Umbilical cord (tissue), 2 donors: ENCODE measurements around the gene DENND10. TPM values are rescaled to one million over a fixed set of nuclear protein-coding genes. Genes with fewer than 3 reads are reported as not detected.
"Not testable (repeated sequence)": the region's sequence is repeated elsewhere in the genome, so short reads cannot be mapped to it uniquely, and the experiment has no call there.

Experiments
- DNase-seq: peaks from one replicate; pipeline ENCODE4 v3.0.0-alpha.2; 2015; ENCODE audit warnings: low spot score
- total RNA-seq: library from RNA; depleted of rRNA; stranded (reverse); fragments of >200 nt; gene quantifications from one replicate; pipeline ENCODE4 v1.2.3, GENCODE V29; 2014; ENCODE audit warnings: low replicate concordance; ENCODE audit not compliant: insufficient read depth

The DENND10 gene
- total RNA-seq, 1 donor from 2014 or later = 59.2 TPM

DNA sequence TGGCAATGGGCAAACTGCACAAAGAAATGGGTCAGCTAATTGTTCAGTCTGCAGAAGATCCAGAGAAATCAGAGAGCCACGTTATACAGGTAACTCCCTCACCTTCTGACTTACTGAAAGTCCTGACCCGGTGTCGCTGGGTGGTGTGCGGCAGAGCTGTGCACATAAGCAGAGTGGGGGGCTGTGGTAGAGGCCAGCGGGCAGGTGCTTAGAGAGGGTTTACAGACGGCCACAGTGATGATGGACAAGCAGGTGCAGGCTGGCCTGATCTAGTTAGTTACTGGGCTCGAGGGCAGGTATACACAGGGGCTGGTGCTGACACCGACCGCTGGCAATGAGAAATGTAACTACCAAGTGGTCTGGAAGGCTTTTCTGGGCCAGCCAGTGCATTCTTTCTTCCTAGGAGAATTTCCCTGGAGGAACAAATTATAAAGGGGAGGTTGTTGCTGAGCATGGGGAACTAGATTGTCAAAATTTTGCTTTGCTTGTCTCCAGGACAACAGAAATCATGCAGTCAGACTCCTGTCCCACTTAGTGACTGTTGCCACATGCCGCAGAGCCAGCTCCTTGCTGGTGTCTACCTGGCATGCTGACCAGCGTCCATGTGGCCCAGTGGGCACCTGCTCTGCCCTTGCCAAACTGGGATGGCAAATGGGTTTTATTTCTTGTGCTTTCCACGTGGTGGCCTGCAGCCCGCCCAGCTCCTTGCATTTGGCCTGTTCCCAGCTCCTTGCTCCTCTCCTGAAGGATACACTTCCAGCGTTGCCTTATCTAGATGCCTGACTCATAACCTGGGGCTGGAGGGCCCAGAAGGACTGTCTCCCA lies 28.8 kb downstream of the DENND10 start:
- no peak for DNase-seq

DNA sequence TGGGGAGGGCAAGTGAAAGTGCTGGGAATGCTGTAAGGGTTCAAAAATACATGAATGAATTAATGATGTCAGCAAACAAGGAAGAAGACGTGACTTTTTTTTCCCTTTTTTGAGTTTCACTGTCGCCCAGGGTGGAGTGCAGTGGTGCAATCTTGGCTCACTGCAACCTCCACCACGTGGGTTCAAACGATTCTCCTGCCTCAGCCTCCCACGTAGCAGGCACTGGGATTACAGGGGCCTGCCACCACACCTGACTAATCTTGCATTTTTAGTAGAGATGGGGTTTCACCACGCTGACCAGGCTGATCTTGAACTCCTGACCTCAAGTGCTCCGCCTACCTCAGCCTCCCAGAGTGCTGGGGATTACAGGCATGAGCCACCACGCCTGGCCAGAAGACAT lies 30.0 kb downstream of the DENND10 start:
- DNase-seq = no peak

DNA sequence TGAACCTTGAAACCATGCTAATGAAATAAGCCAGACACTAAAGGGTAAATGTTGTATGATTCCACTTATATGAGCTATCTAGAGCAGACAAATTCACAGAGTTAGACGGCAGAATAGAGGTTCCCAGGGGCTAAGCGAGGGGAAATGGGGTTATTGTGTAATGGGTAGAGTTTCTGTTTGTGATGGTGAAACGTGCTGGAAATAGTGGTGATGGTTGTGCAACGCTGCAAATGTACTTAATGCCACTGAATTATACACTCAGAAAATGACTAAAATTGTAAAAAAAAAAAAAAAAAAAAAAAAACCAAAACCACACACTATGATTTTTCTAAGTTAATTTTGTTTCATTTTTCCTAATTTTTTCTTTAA lies 31.6 kb downstream of the DENND10 start:
- peak; percentile 14 for DNase-seq

DNA sequence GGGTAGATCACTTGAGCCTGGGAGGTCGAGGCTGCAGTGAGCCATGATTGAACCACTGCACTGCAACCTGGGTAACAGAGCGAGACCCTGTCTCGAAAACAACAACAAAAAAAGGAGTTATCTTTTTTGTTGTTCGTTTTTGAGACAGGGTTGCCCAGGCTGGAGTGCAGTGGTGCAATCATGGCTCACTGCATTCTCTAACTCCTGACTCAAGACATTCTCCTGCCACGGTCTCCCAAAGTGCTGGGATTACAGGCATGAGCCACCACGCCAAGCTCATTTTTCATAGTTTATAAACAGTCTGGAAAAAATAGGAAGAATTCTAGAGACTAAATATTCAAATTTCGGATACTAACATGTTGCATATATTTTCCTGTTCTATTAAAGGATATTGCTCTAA lies 32.2 kb downstream of the DENND10 start:
- no peak for DNase-seq

DNA sequence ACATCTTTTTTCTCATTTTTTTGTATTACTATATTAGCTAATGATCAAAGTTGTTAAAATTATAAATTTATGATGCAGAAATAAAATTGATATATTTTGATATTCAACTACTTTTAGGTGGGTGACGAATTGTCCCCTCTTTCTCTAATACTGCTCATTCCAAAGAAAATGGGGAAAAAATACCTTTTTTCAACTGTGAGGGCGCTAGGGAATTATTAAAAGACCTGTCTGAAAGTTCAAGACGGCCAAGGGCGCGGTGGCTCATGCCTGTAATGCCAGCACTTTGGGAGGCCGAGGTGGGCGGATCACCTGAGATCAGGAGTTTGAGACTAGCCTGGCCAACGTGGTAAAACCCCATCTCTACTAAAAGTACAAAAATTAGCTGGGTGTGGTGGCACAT lies 34.0 kb downstream of the DENND10 start:
- DNase-seq = not testable (repeated sequence)

DNA sequence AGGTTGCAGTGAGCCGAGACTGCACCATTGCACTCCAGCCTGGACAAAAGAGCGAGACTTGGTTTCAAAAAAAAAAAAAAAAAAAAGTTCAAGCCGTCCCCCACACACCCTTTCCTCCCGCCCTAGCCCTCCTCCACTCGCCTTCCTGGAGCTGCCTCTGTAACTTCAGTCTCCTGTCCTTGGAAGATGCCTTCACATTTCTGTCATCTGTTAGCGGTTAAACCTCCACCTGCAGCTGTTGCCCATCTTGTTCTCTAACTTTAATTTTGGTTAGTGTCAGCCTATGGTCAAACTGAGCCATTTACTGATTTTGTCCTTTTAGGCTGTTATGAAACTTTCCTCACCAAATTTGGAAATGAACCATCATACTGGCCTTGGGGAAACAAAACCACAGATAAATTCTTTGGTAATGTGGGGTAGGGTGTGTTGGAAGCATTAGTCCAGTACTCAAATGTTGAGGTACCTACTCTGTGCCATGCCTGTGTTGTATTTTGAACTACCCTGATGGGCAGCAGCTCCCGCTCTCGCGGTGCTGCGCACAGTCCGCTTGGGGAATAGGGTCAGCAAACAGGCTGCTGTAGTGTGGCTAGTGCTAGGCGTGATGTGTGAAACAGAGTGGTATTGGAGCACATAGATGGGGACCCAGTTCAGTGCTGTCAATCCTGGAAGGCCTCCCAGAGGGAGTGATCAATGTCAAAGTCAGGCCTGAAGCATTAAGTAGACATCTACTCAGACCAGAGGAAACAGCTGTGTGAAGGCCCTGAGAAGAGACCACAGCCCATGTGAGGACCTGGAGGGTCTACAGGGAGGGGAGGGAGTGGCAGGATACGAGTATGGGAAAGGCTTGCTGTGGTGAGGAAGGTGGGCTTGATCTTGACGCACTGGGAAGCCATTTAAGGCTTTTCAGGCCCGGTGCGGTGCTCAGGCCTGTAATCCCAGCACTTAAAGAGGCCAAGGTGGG lies 34.7 kb downstream of the DENND10 start:
- no peak for DNase-seq

DNA sequence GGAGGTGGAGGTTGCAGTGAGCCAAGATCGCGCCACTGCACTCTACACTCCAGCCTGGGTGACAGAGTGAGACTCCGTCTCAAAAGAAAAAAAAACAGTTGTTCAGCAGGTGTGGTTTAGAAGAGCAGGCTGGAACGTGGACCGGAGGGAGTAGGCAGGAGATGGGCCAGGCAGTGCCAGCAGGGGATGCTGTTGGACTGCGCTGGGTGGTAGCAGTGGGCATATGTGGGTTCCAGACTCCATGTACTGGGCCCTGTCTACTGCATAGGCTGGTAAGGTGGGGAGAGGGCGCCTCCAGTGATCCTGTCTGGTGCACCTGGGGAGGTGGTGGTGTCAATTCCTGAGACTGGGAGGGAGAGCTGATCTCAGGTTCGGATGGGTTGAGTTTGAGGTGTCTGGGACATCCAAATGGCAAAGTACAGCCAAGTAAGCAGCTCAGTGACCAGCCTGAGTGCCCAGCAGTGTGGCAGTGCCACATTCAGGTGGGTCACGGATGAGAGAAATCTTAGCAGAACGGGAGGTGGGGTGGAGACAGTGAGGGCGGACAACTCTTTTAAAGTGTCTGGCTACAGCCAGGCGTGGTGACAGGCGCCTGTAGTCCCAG lies 35.7 kb downstream of the DENND10 start:
- no peak for DNase-seq

DNA sequence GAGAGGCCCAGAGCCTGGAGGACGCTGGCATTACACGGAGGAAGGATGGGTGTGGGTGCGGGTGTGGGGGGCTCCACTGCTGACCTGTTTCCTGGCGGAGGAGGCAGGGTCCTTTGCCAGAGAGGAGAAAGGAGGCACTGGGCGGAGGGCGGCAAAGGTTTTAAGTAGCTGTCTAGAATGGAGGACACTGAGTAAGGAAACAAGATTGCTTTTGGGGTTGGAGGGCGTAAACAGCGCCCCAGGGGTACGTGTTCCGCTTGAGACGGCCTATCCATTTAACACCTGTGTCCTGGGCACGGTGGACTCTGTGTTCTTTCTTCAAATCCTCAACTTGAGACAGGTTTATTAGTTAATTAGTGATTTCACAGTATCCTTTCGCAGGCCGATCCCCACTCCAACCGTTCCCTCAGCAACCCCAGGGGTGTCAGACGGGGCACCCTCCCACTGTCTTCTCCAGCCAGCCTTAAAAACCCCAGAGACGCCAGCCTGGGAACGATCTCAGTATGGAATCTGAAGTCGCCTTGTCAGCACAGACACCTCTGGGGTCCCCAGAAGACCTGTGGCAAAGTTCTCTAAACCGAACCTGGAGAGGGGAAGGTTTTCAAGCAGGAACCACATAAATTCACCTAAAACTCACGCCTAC lies 36.8 kb downstream of the DENND10 start:
- no peak for DNase-seq

DNA sequence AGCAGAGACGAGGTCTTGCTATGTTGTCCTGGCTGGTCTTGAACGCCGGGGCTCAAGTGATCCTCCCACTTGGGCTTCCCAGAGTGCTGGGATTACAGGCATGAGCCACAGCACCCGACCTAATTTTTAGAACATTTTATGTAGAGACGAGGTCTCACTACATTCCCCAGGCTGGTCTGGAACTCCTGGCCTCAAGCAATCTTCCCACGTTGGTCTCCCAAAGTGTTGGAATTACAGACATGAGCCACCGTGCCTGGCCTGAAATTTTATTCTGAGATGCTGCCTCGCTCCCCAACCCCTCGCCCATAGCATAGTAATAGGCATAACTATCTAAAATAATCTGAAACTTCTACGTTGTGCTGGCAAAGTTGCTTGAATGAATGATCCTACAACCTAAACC lies 39.7 kb downstream of the DENND10 start:
- DNase-seq = no peak

DNA sequence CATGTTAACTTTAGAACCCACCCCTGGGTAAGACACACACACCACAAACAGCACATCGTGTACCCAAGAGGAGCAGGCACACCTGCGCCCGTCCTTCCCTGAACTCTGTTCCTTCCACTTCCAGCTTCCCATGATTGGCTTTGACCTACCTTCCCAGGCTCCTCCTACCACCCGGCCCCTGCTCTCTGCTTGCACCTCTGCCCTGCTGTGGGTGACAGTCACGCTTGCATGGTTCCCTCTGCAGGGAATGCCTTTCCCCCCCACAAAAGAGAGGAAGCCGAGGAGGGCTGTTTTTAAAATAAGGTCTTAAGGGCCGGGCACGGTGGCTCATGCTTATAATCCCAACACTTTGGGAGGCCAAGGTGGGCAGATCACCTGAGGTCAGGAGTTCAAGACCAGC lies 45.2 kb downstream of the DENND10 start:
- no peak for DNase-seq

DNA sequence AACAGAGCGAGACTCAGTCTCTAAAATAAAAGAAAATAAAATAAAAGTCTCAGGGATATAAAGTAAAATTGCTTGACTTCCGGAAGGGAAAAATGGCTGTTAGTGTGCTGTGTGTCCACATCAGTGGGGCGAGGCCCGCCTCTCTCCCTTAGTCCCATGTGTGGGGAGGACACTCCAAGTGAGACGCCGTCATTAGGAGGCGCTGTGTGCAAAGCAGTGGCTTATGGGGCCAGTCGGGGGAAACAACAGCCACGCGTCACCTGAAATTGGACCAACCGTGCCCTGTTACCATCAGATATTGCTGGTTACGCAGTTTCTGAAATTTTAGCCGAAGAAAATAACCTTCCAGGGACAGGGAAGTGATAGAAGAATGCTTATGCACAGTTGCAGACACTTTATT lies 45.8 kb downstream of the DENND10 start:
- no peak for DNase-seq

DNA sequence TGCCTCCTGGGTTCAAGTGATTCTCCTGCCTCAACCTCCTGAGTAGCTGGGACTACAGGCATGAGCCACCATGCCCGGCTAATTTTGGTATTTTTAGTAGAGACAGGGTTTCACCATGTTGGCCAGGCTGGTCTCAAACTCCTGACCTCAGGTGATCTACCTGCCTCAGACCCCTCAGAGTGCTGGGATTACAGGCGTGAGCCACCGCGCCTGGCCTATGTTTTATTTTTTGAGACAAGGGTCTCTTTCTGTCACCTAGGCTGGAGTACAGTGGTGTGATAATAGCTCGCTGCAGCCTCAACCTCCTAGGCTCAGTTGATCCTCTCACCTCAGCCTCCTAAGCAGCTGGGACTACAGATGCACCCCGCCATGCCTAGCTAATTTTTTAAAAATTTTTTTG lies 47.7 kb downstream of the DENND10 start:
- not testable (repeated sequence) for DNase-seq

DNA sequence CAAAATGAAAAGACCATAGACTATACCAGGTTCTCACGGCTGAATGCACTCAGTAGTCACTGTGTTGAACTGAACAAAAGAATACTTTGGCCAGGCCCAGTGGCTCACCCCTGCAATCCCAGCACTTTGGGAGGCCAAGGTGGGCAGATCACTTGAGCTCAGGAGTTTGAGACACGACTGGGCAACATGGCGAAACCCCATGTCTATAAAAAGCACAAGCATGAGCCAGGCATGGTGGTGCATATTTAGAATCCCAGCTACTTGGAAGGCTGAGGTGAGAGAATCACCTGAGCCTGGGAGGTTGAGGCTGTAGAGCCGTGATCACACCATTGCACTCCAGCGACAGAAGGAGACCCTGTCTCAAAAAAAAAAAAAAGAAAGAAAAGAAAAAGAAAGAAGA lies 49.1 kb downstream of the DENND10 start:
- DNase-seq = no peak

DNA sequence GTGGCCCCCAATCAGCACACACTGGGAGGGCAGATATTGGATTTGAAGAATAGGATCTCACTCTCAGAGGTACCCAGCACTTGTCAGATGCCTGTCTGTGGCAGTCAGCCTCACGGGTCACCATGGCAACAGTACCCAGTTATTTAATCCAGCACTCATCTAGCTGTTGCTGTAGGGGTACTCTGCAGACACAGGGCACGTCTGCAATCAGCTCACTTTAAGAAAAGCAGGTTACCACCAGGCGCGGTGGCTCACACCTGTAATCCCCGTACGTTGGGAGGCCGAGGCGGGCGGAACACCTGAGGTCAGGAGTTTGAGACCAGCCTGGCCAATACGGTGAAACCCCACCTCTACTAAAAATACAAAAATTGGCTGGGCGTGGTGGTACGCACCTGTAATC lies 49.7 kb downstream of the DENND10 start:
- no peak for DNase-seq

DNA sequence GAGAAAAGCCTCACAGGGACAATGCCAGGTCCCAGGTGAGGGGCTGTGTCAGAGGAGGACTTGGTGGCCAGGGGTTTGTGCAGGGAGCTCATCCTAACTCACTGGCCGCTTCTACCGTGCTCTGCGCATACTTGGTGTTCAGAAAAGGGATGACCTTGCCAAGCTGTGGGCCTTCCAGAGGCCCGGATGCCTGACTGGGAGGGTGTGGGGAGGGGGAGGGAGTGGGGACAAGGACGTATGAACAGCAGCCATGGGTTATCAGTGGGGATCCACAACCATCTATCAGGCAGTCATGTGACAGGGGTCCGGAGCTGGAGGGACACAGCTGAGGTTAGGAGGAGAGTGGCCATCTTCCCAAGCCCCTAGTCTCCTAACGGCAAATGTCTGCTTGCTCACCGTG lies 55.4 kb downstream of the DENND10 start:
- no peak for DNase-seq

DNA sequence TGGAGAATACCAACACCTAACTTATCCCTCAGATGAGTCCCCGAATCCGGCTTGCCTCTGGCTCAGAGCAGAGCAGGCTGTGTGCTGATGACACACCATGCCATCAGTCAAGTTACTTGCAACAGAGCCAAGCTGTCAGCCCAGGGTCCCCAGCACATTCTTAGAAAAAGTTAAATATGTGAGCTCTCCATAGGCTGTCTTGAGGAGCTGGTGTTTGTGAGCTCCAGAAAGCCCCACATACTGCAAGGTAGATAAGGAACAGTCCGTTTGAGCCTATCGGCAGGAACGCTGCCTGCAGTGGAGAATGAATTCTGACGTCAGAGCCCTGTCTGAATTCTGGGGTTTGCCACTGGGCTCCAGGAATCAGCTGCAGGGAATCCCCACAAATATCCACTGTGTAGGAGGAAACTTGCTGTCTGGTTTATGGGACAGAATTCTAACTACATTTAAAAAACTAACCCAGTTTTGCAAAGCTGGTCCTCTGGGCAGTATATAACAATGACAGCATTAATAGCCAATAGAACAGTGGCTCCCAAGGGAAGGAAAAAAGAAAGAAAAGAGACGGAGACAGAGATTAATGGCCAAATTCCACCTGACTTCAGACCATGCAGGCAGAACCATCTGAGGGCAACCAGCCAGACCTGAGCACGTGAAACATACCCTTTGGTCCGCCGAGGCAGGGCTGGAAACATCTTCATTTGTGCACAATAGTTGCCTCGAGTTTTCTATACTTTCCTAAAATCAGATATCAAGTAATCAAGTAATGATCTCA lies 58.0 kb downstream of the DENND10 start:
- no peak for DNase-seq

DNA sequence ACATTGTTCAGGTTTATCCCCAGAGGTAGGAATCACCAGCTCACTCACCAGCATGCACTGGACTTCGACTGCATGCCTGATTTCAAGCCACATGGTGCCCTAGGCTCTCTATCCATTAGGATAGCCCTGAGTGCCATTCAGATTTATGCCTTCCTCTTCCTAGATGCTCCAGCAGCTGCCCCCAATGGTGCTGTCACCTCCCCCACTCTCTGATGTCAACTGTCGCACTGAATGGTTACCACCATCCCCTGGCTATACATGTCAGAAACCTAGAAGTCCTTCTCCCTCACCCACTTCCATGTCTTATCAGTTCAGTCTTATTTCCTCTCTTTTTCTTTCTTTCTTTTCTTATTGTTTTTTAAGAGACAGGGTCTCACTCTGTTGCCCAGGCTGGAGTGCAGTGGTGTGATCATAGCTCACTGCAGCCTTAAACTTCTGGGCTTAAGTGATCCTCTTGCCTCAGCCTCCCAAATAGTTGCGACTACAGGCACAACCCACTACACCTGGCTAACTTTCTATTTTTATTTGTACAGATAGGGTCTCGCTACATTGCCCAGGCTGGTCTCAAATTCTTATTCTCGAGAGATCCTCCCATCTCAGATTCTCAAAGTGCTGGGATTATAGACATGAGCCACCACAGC lies 58.7 kb downstream of the DENND10 start:
- DNase-seq = no peak

DNA sequence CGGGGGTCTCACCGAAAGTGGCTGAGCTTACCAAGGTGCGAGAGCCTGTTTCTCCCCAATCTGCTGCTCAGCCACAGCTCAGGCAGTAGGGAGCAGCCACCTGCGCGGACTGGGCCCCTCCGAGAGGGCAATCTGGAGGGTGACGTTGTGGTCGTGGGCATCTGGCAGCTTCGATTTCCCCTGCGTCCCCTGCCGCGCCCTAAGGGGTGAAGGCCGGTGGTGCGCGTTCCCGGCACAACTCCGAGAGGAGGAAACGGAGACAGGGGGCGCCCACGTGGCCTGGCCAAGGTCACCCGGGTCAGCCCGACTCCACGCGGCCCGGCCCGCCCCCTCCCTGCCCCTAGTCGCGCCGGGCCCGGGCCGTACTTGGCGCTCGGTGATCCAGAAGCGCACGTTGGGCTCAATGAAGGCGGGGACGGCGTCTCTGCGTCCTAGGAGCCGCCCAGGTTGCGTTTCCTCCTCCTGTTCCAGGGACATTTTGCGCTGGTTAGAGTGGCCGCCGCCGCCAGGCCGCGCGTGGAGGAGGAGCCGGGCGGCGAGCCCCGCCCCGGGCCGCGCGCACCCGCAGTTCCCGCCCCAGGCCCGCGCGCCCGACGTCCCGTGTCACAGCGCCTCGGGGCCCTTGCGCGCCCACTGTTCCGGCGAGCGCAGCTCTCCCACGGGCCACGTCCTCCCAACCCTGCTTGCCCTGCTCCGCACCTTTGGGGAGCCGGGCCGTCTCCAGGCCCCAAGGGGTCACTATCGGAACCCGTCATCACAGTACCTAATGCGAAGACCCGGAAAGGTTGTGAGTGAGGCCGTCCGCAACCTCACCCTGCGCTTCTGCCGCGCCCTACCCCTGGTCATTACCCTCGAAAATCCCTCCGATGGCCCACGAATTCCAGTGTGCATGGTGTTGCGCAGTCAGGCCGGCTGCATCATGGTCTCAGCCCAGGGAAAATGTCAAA lies 61.5 kb downstream of the DENND10 start, which contains the start of gene SFXN4:
SFXN4 (minus strand) TSS at position 544 of the 947 bp plus-strand sequence; CDS start at position 477, 67 bp downstream.
- DNase-seq = peak; percentile 79

DNA sequence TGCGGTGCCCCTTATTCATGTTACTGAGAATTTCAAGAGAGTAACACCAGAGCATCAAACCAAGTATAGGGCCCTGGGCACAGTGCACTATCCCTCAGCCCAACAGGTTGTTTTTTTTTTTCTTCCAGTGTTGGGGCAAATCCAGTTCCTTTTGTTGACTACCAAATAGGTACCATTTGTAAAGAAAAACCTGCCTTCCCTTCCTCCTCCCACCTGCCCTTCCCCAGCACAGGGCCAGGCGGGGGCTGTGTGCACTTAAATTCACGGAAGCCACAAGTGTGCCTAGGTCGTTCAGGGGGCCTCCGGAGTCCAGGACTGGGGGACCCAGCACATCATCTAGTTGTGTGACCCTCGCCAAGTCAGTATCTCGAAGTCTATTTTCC lies 62.2 kb downstream of the DENND10 start:
- DNase-seq = no peak
